Fibroblast of skin of left quadriceps (primary cell): ENCODE results near the gene CPED1.
"Not testable (repeated sequence)": the region's sequence is repeated elsewhere in the genome, so short reads cannot be mapped to it uniquely, and the experiment has no call there.

ENCODE experiments used
- DNase-seq, 2 experiments: peaks; one replicate each; pipeline ENCODE4 v3.0.0-alpha.2; 2013; ENCODE audit warnings: low read depth in 2 of 2

Gene CPED1

DNA sequence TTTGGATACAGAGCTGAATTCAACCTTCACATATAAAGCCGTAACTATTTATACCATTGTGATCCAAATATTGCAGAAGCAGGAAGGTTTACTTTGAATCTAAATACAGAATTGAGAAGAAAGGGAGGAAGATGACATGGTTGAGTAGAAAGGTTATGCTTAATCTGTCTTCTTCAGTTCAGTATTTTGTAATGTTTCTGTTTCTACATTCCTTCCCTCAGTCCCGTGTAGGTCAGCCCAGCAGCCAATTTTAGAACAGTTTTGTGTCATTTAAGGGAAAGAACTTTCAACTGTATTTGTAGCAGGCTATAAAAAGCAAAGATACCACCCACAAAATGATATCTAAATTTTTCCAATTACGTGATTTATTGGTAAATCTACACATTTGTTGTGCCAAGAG lies 97.4 kb downstream of the CPED1 start:
- DNase-seq = no peak

DNA sequence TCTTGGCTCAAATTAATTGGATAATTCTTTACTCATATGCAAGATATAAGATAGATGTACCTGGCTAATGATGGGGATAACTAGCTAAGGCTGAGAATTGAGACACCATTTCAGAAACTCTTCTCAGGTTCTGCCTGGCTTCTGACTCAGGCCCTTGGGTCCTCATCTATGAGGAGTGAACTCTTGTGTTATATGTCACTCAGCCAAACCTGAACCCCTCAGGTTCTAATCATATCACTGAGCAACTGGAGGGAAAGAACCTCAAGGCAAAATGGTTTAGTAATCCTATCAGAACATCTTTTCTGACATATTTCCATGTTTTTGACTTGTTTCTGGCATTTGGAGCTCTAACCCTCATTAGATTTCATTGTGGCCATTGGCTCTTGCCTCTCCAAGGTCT lies 100.4 kb downstream of the CPED1 start:
- DNase-seq = no peak

DNA sequence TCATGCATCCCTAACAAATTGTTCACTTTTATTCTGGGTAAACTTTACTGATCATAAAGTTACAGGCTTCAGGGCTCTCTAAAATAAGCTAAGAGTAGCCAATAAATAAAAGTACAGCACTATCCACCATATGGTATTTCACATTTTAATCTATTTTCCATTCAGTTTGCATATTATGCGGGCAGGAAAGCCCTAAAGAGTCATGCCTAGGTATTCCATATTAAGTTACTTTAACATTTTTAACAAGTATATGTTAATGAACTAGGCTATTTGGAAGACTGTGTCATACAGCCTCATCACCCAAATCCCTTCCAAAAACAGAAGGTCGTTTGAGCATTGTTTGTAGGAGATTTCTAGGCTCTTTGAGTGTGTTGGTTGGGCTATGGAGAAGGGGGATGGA lies 106.3 kb downstream of the CPED1 start:
- DNase-seq = no peak

DNA sequence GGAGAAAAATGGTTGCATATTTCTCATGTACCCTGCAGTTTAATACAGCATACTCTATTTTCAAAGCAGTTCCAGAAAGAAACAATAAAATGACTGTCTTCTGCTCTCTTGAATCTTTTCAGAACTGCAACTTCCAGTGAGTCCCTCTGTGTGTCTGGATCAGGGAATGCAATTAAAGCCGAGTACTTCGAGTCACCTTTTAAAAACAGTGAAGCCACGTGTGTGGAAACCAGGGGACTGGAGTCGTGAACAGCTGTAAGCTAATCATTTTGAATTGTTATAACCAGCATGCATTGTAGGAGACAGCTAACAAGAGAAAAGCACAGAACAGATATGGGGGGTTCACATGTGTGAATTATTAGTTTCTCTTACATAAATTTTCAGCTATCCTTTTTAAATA lies 109.1 kb downstream of the CPED1 start:
- no peak for DNase-seq

DNA sequence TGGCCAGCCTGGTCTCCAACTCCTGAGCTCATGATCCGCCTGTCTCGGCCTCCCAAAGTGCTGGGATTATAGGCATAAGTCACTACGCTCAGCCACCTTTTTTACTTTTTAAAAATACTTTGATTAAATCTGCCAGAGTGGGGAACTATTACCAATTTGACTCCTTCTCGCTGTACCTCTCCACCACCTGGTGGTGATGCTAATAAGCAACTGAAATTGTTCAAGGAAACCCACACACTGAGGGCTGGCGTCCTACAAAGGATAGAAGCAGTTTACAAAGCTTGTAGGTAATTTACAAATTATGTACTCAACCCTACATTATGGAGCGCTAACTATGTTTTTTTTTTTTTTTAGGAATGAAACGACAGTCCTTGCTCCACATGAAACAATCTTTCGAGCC lies 111.1 kb downstream of the CPED1 start:
- no peak for DNase-seq

DNA sequence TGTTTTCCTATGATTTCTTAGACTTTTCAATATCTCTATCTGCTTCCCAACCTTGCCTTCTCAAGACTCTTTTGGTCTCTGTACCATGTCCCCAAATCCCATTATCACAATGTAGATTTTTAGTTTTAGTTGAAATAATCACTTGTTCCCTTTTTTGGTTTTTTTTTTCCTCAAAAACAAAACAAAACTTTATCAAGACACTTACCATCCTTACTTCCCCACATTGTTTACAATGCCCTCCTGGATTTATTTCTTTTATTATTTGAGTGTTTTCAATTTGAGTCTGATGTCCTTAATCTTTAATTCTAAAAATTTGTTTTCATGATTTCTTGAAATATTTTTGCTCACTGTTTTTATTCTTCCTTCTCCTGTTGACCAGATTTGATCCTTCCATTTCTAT lies 112.6 kb downstream of the CPED1 start:
- no peak for DNase-seq

DNA sequence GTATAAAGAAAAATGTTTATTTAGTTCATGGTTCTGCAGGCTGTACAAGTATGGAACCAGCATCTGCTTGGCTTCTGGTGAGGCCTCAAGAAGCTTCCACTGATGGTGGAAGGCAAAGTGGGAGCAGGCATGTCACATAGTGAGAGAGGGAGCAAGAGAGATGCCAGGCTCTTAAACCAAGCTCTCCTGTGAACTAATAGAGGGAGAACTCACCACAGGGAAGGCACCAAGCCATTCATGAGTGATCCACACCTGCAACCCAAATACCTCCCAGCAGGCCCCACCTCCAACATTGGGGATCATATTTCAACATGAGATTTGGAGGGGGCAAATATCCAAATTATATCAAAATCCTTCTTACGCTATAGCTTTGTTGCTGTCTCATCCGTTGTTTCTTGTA lies 113.1 kb downstream of the CPED1 start:
- DNase-seq = no peak

DNA sequence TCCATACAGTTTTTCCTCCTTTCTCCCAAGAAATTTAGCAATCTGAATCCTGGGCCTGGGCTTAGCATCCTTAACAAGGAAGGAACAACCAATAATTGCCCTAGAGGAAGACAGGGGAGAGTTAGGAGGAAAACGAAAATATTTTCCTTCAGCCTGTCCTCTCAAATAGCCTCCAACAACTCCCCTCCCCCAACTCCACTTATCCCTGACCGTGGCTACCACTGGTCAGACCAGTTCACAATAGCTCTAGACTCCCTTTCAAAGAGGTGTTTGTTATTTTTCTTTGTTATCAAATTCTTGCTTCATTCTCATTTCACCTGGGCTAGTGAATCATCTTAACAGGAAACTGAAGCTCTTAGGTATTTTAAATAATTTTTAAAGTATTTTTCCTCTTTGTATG lies 114.1 kb downstream of the CPED1 start:
- no peak for DNase-seq

DNA sequence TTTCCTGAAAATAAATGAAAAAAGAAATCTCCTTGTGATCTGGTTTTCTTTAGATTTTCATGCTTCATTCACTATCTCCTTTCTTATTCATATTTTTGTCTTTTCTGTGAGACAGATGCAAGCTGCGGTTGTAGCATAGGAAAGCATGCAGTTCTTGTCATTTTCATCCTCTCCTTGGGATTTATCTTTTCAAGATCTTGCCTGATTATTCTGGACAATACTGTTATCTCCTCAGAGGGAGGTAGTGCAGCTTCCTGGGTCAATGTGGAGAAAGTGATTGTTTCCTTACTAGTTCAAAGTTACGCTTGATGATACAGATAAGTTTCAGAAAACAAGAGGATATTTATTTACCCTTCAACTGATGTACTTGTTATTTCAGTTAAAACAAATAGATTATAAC lies 114.6 kb downstream of the CPED1 start:
- no peak for DNase-seq

DNA sequence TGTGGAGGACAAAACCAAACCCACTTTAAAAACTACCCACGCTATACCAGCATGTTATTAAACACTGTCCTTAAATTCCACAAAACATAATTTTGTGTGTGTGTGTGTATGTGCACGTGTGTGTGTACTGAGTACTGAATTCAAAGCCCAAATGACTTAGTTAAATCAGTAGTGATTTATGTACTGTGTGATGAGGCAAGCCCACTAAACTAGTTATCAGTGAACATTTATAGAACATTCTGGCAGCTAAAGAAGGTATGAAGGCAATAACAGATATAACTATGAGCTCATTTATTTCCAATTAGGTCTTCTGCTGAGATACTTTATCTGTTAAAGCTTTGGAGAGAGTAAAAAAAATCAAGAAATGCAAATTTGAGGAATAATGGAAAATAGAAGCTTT lies 115.1 kb downstream of the CPED1 start:
- no peak for DNase-seq

DNA sequence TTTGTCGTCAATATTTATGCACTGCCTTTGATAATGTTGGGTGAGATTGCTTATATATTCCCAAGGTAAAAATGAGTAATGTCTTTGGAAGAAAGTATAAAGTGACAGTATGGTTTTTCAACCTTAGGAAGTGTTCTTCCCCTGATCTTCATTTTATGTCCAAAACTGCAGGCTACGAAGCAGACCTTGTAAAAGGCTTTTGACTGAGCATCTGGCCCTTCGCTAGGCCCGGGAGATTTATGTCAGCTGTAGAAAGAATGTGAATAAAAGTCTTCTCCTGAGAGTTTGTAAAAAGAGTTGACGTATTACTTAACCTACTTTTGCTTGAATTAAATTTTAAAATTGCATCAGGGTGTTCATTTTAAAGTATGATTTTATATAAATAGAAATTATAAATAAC lies 116.8 kb downstream of the CPED1 start:
- DNase-seq = no peak

DNA sequence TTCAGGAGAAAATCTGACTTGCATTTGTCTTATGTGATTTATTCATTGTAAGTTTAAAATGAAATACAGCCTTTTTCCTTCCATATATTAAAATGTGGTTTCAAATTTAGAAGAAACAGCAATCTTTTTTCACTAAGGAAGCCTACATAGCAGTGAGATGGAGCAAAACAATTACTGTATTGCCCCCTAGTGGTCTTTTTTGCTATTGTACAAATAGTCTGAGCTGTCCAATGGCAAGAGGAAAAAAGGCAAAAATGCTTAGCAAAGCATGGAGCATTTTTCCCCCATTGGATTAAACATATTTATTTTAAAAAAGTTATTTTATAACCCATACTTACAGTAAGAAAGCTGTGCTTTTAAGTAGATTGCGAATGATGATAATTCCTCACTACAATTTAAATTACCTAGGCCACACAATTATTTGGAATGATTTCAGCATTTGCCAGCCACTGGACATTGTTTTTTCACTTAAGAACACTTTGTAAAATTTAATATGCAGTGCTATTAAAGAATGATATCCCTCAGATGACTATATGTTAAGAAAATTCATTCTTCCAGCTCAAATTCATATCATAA lies 119.5 kb downstream of the CPED1 start:
- peak; percentile 55 to 61 for DNase-seq

DNA sequence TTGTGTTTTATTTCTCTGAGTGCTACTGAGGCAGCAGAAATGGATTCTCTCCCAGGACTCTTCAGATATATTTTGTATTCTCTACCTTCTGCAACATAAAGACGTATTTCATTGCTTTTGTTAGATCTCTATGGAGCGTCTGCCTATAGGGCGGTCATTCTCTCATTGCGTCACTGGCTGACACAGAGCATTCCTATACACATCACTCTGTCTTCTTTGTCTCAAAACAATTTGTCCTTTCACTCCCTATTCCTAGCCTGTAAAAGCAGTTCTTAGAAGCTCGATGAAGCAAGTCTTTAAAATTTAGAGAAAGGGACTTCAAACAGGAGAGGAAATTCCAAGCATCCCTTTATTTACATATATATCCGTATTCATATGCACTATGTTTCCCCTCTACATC lies 120.6 kb downstream of the CPED1 start:
- DNase-seq = no peak

DNA sequence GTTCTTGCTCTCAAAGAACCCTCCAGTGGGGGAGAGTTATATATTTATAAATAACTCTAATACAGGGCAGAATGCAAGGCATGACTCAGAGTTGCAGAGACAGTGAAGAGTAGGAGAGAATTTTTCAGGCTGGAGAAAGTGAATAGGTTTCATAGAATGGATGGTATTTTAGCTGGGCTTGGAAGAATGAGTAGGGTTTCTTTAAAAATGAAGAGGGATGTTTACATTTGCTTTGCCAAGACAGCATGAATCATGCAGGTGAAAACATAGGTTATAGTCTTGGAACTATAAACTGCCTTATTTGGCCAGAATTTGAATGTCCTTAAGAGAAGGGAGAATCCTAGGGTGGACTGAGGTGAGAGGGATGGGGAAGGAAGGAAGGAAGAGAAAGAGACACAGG lies 124.8 kb downstream of the CPED1 start:
- peak; percentile 5 to 13 for DNase-seq

DNA sequence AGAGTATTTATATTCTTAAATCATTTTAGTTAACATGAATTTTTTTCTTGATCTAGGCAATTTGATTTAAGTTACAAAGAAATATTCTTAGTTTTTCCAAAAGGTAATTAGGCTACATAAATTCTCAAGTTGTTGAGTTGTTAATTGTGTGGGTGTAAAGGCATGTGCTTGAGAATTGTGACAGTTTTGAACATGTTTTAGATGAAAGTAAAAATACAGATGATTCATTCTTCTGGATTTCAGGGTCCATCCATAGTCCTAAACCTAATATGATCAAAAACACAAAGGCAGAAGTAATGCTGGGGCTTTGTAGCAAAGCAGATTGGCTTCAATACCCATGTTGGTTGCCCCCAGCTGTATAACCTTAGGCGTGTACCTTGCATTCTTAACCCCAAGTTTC lies 127.9 kb downstream of the CPED1 start:
- DNase-seq = peak; percentile 51

DNA sequence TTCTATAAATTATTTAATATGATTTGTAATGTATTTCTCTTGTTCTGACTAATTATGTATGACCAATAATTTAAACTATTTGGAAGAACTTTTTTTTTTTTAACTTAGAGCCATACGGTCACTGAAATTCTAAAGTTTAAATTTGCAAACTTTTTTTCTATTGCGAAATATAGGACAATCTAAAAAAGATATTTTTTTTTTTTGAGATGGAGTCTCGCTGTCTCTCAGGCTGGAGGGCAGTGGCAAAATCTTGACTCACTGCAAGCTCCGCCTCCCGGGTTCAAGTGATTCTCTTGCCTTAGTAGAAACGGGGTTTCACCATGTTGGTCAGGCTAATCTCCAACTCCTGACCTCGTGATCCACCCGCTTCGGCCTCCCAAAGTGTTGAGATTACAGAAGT lies 130.5 kb downstream of the CPED1 start:
- no peak for DNase-seq

DNA sequence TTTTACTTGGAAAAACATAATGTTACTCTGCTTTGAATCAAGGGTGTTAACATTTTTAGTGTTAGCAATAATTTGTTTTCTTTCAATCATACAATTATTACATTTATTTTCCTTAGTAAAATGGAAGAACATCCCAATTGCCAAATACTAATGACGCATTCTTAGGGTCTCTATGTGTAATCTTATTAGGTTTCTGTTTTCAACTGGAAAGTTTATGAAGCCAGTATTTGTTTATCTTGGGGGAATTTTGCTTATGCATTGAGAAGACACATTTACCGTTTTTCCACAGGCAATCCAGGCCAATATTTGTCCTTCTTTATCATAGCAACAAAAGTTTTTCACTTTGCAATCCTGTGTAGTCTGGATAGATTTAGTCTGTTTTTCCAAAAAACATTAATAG lies 134.5 kb downstream of the CPED1 start:
- no peak for DNase-seq

DNA sequence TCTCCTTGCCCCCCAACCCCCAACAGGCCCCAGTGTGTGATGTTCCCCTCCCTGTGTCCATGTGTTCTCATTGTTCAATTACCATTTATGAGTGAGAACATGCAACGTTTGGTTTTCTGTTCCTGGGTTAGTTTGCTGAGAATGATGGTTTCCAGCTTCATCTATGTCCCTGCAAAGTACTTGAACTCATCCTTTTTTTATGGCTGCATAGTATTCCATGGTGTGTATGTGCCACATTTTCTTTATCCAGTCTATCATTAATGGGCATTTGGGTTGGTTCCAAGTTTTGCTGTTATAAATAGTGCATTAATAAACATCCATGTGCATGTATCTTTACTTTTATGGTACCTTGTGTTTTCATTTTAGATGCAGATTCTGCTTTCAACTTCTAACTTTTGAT lies 136.9 kb downstream of the CPED1 start:
- DNase-seq = not testable (repeated sequence)

DNA sequence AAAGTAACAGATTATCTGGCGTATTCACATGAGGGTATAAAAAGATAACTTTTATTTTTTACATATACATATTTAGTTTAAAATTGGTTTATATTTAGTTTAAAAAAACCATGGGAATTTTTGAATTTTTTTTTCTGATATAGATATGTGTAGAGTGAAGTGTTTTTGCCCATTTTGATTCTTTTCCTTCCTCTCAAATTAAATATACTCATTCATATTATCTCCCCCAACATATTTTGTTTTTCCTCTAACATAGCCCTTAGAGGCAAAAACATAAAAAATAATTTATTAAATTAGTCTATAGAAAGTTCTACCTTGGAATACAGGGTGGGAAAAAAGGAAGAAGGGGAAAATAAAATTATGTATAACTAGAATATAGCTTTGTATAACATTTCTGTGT lies 137.7 kb downstream of the CPED1 start:
- no peak for DNase-seq

DNA sequence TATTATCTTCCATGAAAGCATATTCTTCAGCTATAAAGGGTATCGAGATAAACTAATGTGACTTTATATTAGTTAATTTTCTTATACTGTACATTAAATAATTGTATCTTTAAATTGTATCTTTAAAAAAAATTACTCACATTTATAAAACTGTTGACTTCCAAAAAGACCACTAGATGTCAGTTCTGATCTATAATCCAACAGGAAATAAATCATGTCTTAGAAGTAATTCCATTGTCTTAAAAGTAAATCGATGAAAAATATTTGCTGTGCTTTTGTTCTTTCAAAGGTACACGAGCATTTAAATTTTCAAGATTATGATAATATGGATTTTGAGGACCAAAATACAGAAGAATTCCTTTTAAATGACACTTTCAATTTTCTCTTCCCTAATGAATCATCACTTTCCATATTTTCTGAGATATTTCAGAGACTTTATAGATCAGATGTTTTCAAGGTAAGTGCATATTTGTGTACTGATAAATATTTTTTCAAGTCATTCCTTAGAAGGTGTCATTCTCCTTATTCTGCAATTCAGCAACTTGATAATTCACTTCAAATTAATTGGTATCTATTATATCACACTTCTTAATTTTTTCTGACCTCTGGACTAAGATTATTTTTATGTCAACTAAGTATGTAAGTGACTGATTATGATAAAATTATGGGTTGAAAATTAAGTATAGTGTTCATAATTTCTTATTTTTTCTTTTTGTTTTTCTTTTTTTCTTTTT lies 138.5 kb downstream of the CPED1 start:
- DNase-seq = no peak

DNA sequence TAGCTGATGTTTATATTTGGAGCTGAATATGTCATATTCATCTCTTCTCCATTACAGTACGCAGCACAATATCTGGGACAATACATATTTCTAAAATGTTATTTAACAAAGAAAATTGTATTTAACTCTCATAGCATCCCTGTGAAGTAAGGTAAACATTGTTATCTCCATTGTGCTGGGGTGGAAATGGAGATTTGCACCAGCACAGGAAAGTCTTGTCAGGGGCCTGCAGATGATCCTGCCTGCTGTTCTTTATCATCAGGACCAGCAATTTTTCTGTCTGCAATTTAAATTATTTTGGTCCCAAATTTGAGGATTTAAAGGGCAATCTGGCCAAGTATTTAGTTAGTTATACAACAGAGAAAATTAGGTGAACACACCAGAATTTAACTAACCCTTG lies 144.4 kb downstream of the CPED1 start:
- no peak for DNase-seq

DNA sequence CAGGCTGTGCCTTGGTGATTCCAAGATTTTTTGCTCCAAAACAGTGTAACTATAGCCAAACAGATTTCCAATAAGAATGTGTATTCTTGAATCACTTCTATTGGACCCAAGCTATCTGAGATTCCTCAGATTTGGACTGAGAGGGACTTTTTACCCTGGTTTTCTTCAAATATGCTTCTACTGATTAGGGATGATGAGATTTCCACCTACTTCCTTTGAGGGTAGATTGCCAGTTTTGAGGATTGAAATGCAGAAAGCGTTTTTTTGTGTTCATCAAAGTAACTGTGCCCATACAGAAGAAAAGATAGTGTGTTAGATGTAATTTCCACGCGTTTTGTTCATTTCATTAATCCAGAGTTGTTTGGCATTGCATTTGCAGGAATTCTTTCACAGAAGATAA lies 144.9 kb downstream of the CPED1 start:
- DNase-seq = no peak

DNA sequence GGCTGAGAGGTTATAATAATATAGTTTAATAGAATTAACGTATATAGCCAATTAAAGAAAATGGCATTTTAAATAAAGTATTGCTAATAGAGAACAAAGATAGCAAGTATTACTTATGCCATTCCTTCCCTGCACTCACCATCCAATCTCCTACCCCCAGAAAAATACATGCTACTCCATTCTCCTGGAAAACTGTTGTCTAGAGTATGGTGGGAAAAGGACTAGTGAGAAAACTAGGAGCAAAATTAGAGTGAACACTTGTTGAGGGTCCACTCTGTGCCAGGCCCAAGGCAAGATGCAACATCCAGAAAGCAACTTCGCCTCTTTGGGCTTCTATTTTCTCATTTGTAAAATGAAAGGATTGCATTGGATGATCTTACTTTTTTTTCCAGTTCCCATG lies 149.1 kb downstream of the CPED1 start:
- no peak for DNase-seq
